NCI-H774 (cell line): ENCODE data around the gene IGF2BP3.

Experiments
- DNase-seq: peaks from one replicate; lab custom pipeline; 2025; lab: John Stamatoyannopoulos, UW

IGF2BP3 gene

DNA sequence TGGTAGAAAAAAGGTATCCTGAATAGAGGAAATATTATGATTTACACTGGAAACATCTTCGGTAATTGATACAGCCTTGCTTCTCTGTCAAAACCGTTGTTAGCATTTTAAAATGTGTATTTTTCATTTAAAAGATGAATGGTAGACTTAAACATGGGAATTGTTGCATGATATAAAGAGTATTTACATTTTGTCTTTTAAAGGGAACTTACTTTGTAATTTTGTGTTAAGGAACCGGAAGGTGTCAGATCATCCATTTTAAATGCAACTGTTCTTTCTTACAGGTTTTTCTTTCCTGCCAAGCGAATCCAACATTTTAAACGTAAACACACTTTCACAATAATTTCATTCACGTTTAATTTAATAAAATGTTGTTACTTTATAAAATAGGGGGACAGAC, 1.8 kb upstream of the IGF2BP3 start:
- DNase-seq, result no peak

DNA sequence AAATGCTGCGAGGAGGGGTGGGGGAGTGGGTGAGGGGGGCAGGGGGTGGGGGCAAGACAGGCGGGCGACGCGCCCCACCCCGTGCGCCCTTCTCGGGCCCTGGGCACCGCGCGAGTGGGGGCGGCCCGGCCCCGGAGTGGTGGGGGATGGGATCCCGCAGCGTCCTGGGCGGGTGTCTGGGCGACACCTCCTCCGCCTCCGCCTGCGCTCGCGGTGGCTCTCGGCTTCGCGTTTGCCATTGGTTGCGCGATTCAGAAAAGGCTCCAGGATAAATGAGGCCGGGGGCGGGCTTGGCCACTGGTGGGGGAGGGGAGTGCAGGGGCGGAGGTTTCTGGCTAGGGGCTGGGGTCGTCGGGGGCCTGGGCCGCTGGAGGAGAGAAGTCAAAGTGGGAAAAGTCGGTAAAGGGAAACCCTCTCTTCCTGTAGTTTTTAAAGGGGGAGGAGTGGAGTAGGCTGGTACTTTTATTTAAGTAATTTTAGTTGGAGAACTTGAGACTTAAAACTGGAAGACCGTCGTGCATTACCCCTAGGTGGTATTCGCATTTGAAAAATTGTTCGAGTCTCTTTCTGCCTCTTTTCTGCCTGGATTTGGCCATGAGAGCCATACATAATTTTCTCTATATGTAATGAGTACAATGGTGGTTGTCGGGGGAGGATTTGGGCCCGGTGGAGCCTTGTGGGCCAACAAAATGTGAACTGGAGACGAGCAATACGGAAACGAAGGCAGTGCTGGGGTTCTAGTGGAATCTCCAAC, 992 bp upstream of the IGF2BP3 start:
- DNase-seq, result peak; percentile 89

DNA sequence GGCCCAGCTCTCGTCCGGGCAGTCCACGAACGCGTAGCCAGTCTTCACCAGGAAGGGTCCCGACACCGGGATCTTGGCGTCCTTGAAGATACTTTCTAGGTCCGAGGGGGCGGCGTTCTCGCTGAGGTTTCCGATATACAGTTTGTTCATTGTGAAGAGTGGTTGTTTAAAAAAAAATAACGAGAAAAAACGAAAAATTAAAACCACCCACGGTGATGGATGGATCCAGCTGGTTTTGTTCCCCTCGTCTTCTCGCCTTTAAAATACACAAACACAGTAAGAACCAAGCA, 385 bp downstream of the IGF2BP3 start:
- no peak for DNase-seq

DNA sequence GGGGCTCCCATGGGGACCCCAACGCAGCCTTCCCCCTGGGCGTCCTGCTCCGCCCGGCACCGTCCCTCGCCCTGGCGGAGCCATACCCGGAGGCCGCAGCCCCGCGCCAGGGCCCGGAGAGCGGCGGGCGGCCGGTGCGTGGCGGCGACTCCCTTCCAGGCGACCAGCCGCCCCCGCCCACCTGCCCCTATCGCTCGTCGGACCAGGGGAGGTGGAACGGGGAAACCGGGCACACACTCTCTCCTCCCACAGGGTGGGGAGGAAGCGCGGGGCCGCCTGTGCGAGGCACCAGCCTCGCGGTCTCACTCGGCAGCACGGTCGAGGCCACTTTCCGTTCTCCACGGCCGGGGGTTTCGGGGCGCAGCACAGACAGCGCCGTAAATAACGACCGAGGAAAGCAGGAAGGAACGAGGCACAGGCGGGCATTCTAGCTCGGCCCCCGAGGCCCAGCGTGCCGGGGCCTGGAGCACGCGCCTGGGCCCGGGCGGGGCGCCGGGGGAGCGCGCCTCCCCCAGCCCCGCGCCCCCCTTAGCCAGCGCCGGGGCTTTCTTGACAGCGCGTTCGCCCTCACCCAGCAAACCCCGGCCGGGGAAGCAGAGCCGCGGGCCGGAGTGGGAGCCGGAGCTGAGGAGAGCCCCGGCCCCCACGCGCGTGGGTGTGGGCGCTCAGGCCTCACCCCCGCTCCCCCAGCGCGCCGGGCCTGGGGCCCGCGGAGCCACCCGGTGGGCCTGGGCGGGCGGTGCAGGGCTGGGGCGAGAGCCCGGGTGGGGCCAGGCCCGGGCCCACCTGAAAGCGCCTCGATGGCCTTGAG, 936 bp downstream of the IGF2BP3 start:
- DNase-seq, result peak; percentile 12

DNA sequence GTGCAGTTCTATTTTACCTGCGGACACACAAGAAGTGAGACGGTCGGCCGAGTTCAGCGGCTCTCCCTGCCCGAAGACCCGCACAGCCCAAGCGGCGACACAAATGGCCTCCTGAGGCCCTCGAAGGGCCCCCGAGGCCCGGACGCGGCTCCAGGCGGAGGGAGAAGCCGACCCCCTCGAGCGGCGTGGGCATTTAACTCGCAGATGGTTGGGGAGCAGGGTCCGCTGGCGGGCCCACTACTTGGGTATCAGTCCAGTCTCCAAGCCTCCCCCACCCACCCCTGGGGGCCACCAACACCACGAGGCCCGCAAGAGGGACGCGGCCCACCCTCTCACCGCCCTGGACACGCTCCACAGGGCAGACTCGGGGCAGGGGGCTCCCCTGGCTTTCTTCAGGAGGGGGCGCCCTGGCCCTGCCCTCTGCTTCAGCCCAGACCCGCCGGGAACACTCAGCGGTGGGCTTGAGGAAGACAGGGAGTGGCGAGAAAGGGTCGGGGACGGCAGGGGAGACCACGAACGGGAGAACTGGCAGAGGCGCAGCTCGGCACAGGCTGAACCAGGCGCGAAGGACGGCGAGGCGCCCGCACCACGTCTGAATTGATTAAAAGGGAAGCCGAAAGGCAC, 1.7 kb downstream of the IGF2BP3 start:
- no peak for DNase-seq

DNA sequence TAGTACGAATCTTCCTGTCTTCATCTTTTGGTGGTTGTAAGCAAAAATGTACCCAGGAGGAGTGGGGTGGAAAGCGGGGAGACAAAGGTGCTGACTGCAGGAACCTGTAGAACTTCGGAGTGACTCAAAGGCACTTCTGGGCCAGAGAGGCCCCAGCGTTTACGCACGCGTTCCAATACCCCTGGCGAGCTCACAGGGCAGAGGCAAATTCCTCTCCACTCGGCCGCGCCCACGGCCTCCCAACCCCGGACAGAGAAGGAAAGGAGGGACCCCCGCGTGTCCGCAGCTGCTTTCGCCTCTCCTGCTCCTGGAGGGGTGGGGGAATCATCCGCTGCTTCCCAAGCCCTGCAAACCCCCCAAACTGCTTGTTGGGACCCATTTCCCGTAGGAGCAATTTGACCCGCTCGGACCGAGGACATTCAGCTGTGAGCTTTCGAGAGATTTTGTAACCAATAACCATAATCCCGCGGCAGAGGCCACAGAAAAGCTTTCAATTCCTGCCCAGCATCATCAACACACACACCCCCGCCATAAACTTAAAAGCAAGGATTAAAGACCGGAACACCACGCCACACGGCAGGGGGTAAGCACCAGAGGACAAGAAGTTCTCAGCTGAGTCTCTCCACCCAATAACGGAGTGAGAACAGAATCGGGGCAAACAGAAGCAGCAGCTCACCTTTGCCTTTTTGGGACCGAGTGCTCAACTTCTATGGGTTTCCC, 2.3 kb downstream of the IGF2BP3 start:
- DNase-seq, result no peak

DNA sequence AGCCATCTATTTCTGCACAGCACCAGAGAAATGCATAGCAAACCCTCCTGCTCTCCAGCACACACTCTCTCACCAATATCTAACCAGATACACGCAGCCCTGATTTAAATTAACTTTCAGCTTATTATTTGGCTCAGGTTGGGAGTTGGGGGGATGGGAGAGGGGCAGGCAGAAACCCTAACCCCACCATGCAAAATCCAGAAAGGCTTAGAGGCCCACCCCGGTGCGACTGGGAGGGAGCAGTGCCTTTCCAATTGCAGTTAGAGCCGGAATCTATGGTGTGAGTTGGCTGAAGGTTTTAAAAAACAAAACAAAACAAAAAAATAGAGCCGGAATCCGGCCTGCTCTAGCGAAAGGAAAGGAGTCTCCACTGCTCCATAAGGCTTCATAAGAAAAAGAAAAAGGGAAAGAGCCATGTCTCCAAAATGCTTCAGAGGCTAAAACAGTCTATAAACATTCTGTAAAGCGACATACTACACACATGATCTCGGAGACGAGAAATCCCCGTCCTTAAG, 2.9 kb downstream of the IGF2BP3 start:
- DNase-seq, result no peak

DNA sequence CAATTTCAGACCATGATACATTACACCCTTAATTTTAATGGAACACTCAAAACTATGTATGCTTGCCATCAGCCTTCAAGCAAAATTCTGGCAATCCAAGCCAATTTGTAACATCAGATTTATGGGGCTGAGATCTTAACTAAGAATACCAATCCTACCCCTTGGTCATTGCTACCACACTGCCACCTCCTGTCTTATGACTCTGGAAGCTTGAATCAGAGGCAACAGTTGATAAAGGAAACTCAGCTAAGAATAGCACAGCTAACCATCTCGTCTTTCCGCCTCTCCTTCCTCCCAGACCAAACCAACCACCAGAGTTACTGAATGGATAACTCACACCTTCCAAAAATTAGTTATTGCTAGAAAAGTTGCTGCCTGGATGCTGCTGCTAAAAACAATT, 7.4 kb downstream of the IGF2BP3 start:
- DNase-seq, result no peak

DNA sequence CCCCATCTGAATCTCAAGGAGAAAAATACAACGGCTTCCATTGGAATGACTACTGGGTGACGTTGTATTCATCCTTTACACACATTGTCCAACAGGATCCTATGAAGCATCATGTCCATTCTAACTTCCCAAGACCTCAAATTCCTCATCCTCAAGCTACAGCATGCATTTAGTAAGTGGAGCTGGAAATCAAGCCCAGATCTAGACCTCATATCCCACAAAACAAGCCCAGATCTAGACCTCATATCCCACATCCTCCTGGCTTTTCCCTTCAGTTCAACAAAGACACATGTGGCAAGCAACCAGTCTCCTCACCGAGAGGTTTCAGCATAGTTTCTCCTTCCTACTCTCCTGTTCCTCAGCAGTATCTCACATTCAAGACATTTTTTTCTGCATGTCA, 12.2 kb downstream of the IGF2BP3 start:
- no peak for DNase-seq

DNA sequence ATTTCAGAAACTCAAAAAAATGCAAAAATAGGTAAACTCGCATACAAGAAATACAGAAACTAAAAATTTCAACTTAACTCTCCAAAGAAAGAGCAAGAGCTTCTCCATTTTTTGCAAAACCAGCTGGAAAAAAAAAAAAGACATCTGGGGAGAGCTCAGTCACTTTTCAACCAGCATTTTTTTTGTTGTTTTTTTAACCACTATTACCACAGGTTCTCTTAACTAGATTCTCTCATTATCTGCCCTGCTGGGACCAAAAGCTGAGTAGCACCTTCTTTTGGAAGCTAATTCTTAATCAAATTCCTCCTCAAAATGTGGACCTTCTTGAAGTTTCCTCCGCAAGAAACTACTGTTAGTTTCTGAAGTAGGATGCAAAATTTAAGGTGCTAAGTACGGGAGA, 14.2 kb downstream of the IGF2BP3 start:
- no peak for DNase-seq

DNA sequence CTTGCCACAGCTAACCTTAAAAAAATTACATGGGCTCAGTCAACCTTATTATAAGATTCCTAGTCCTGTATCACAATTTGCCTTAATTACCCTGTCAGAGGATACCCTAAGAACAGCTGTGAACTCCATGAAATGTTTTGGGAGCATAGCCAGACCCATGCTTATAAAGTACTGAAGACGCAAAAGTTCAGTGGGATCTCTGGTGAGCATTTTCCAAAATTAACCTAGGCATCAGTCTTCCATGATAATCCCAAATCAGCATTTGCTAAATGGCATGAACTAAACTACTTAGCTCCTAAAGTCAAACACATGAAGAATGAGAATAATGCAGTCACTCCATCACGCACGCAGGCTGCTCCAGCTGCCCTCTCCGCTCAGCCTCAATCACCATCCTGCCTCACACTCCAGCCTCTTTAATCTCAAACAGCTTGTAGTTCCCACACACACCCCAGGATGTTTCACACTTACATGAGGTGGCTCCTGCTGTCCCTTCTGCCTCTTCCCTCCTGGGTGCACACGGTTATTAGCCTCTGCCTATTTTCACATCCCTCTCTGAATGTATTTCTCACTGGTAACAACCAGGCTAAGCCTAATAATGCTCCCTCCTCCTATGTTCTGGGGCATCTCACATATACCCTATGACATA, 15.3 kb downstream of the IGF2BP3 start:
- no peak for DNase-seq

DNA sequence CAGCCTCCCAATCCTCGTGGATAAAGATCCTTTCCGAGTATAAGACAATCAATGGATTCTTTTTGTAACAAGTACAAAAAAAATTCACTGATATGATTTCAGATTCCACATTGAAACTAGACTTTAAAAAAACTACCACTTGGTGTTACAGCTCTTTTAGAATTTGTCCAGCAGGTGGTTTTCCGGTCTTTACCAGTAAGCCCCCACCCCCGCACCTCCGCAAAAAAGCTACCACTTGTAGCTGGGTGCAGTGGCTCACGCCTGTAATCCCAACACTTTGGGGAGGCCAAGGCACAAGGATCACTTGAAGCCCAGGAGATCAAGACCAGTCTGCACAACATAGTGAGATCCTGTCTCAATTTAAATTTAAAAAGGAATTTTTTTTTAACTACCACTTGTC, 19.8 kb downstream of the IGF2BP3 start:
- no peak for DNase-seq

DNA sequence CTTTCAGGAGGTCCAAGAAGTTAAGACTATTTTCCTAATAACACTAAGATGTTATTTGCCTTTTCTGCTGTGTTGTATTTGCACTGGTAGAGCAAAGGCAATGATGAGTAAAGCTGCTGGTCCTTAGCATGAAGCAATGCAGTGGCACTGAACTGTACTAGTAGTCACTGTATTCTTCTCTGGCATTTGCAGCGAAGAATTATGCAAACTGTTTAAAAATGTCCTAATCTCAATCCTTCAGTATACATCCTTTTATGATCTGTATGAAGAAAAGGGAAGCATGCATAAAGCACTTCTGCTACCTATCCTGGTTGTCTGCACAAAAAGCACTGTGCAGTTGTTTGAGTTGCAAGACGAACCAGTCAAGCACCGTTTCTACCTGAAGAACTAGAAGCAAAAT, 20.4 kb downstream of the IGF2BP3 start:
- no peak for DNase-seq

DNA sequence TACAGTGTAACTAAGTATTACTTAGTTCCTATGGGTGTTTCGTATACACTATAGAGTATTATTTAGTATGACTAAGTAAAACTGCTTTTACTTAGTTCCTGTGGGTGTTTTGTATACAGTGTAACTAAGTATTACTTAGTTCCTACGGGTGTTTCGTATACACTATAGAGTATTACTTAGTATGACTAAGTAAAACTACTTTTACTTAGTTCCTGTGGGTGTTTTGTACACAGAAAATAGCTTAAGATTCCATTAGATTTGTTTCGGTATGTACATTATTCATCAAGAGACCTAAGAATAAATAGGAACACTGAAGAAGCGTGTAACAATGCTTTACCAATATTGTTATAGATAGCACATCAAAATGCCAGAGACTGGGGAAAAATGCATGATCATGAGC, 25.0 kb downstream of the IGF2BP3 start:
- DNase-seq, result no peak

DNA sequence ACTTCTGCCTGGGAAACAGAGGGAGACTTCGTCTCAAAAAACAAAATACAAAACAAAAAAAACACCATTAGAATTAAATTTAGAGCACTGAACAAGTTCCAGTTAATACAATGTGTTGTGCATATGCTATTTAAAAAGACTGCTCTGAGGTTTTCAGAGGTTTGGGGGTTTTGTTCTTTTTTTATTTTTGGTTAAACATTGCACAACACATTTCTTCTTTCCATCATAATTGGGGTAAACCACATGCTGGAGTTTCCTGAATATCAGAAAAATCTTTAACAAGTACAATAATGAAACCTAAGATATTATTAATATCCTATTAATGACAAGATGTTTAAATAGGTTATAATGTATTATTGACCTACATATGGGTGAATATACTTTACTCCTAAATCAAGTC, 26.3 kb downstream of the IGF2BP3 start:
- DNase-seq, result no peak

DNA sequence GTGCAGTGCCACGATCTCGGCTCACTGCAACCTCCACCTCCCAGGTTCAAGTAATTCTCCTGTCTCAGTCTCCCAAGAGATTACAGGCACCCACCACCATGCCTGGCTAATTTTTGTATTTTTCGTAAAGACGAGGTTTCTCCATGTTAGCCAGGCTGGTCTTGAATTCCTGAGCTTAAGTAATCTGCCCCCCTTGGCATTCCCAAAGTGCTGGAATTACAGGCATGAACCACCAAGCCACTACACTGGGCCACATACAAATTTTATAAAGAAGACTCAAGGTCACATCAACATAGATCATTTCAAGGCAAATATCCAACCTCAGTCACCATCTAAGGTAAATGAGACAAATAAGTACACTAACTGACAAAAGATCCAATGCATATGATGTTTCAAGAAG, 32.1 kb downstream of the IGF2BP3 start:
- no peak for DNase-seq

DNA sequence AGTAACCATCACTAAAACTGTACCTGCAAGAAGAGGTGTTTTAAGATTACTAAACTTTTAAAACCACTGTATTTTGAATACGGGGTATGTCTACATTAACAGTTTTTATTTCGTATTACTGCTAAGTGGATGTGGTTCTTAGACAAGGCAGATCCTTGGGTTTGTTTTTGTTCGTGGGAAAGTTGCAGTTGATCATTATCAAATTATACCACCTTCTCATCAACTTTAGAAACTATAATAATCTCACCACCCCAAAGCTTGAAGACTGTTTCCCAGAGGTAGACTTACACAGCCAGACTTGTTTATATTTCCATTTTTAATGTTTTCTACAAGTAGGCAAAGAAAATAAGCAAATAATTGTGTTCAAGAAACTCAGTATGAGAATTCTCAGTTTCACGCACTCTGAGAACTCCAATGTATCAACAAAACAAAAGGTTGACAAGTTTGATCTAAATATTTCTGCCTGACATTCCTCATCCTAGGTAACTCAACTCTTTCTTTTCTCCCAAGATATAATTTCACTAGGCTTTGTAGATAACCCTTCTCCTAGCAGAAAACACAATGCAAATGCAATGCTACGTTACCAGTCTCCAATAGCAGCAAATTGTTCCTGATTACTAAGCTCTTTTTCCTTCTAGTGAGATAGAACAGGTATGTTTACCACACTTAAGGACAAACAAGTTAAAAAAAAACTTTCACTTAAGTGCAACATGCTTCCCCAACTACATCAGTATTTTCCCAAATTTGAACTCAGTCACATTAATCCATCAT, 36.0 kb downstream of the IGF2BP3 start:
- no peak for DNase-seq

DNA sequence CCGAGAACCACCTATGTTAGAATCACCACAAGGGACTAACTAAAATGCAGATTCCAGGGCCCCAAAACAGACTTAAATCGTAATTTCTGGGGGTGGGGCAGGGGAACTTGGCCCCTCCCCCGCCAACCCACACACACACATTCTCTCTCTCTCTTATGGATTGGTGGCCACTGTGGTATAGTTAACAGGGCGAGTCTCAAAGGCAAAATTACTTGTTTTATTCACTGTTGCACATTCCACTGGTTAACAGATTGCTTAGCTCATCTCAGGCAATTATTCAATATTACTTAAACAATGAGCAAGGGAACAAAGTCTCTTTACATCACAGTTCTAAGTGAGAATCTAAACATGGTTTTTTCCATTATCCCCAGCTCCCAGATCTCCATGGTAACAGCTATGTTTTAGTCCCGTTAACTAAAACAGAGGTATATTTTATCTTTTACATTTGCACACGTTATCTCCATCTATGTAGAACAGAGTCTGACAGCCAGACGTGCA, 38.5 kb downstream of the IGF2BP3 start:
- DNase-seq, result no peak

DNA sequence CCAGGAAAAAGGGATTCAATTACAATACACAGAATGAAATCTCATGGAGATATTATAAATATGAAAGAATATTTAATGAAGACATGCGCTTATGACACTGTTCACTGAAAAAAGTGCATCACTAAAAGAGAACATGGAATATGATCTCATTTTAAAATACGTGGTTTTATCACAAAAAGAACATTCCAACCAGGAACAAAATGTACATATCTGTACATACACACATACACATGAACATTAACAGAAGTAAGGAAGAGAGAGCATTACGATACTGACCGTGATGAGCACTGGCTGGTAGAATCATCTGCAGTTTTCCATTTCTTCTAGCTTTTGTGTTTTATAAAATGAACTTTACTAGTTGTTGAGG, 39.4 kb downstream of the IGF2BP3 start:
- DNase-seq, result no peak

DNA sequence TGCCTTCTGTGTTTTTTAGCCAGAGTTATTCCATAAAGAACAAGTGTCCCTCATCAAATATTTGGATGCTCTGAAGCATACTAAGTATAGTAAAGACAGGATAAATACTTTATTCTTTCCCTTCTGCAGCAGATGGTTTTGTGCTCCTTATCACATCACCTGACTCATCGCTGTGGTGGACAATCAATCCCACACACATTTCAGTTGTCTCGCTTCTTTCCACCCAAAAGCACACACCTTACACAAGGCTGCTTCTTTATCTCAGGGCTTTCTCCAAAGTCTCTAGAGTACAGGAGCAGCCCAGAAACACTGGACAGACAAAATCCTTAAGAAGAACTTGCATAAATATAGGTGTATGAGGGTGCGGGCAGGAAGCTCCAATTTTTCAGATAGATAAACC, 43.4 kb downstream of the IGF2BP3 start:
- DNase-seq, result no peak

DNA sequence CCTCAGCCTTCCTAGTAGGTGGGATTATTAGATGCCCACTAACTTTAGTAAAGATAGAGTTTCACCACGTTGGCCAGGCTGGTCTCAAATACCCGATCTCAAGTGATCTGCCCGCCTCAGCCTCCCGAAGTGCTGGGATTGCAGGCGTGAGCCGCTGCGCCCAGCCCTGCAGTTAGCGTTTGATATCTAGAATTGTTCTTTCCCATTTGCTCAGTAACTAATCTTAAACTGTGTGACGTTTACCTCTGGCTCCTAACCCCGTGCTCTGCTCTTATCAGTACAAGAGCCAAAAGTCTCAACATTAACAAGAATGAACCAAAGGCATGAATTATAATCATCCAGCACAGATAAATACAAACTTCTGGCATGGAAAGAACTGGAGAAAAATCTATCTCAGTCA, 47.4 kb downstream of the IGF2BP3 start:
- no peak for DNase-seq
